ENCODE results near the gene DYNLT2.

Gene DYNLT2

GRCh38 chr6:169692516-169692915 is 58.9 kb downstream of the DYNLT2 start:
- DNase-seq, result no peak

GRCh38 chr6:169691260-169691659 is 60.1 kb downstream of the DYNLT2 start:
- DNase-seq, result no peak
